SW 1271 (cell line): ENCODE measurements around the gene ZNF718.
"Not testable (repeated sequence)": the region's sequence is repeated elsewhere in the genome, so short reads cannot be mapped to it uniquely, and the experiment has no call there.

Experiments
- DNase-seq, 2 experiments: peaks; one replicate each; lab custom pipeline; 2025; lab: John Stamatoyannopoulos, UW

ZNF718 gene

DNA sequence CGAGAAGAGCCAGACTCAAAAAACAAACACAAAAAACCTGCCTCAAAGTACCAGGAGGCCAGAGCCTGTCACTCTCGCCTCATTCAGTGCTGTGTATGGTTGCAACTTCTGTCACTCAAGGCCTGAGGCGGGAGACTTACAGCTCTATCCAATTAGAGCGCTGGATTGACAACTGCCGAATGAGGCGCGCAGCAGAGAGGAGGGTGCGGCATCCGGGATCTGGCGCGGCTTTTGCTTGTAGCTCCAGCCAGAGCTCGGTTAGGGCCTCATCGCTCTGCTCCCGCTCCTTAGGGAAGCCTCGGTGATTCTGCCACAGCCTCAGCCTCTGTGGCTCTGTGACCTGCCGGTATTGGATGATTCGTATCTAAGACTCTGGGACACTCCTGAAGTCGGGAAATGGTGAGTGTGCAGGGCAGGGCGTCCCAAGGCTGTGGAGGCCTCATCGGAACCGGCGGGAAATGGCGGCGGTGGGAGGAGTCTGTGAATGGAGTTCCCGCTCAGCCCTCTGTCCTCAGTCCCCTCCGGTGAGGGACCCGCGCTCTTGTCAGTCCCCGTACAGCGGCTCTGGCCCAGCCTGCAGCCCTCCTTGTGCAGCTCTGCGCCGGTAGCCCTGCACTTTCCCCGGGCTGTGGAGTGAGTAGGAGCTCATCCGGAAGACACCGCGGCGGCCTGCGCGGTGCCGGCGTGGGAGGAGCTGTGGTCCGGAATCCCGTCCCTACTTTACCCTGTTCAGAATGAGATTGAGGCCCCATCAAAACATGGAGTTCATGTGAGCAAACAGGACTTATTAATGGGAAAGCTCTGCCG lies at the start of gene ZNF718:
Gene ZNF718, plus strand, starts transcription at position 227 of the 807 bp plus-strand sequence. Its CDS starts 170 bp downstream, at position 397.
- peak; percentile 92 to 97 for DNase-seq

DNA sequence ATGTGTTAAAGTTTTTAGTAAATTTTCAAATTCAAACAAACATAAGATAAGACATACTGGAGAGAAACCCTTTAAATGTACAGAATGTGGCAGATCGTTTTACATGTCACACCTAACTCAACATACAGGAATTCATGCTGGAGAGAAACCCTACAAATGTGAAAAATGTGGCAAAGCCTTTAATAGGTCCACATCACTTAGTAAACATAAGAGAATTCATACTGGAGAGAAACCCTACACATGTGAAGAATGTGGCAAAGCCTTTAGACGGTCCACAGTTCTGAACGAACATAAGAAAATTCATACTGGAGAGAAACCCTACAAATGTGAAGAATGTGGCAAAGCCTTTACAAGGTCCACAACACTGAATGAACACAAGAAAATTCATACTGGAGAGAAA lies 38.4 kb upstream of the ZNF718 start:
- DNase-seq = no peak

DNA sequence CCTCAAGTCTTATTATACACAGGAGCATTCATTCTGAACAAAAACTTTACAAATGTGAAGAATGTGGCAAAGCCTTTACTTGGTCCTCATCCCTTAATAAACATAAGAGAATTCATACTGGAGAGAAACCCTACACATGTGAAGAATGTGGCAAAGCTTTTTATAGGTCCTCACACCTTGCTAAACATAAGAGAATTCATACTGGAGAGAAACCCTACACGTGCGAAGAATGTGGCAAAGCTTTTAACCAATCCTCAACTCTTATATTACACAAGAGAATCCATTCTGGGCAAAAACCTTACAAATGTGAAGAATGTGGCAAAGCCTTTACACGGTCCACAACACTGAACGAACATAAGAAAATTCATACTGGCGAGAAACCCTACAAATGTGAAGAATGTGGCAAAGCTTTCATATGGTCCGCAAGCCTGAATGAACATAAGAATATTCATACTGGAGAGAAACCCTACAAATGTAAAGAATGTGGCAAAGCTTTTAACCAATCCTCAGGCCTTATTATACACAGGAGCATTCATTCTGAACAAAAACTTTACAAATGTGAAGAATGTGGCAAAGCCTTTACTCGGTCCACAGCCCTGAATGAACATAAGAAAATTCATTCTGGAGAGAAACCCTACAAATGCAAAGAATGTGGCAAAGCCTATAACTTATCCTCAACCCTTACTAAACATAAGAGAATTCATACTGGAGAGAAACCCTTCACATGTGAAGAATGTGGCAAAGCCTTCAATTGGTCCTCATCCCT lies 37.6 kb upstream of the ZNF718 start:
- DNase-seq = not testable (repeated sequence)

DNA sequence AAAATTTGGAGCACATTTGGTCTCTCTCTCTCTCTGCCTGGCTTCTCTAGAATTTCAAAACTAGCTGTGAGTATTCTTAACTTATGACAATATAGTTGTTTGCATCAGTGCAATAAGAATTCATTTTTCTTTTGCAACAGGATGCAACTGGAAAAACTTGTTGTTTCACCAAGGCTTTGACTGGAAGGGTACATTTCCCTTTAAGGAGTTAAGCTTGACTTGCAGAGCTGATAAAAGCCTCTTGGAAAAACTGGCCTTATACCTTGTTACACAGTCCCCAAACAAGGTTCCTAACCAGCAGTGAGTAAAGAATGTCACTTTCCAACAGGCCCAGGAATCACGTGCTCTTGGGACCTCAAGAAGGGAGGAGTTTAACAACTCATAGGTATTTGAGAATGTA lies 25.9 kb upstream of the ZNF718 start:
- DNase-seq = no peak

DNA sequence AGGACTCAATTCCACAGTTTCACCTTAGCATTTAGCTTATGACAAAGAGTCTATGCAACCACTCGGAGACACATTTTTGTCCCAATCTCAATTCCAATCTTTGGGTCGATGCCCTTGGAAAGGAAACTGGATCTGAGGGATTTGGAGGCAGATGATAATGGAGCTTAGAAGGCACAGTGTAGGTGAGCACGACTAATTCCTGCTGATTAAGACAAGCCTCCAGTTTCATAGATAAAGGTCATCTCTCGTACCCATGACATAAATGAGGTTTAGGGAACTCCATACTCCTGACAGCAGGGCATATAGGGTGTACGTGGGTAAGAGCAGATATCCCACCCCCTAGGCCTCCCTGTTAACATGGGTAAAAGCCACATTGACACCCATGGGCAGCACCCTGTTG lies 24.4 kb upstream of the ZNF718 start:
- DNase-seq = no peak

DNA sequence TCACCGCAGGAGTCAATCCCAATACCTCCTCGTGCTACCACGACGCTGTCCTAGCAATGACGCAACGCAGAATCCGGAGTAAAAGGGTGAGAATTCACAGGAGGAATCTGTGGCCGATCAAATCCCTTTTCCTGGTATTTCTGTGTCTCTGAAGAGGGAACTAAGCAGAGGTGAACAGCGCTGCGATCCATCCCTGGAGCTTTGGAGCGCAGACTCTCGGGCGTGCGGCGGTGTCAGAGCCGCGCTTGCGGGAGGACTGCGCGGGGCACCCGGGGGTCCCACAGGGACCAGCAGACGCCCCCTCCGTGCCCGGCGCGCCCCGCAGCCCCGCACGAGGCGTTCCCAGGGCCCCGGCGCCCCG lies 17.2 kb upstream of the ZNF718 start:
- DNase-seq = no peak

DNA sequence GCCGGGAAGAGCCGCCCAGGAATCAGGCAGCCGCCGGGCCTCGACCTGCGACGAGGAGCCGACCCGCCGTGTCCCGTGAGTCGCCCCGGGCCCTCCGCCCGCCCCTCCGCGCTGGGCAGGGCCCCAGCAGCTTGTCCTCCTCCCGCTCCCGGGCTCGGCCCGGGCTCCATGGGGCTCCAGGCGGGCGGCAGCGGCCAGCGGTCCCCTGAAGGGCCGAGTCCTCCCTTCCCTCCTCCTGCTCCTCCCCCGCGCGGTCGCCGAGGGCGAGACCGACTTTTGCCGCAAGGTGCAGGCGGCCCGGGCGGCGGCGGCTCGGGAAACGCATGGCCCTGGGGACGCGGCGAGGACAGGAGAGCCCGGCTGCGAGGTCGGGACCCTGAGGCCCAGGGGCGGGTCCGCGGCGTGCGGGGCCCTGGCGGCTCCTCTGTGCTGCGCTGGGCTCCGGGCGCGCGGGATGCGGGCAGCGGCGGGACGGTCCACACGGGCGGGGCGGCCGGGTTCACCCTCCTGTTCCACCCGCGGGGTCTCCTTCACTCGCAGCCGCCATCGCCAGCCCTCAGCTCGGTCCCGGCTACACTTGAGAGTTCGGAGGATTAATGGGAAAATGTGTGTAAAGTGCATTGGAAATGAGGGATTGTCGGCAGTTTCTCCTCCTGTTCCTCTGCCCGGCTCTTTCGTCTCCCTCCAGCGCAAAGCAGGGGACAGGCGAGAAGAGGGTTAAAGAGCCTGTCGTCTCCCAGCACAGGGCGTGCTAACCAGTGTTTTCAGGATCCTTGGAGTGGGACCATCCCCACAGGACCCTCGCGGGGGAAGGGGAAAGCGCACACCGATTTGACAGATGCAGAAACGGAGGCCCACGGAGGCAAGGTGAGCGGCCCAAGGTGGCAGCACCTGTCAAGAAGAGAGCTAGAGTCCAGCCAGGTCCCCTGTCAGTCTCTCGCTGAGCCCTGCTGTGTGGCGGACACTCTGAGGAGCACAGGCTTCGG lies 16.6 kb upstream of the ZNF718 start:
- no peak for DNase-seq

DNA sequence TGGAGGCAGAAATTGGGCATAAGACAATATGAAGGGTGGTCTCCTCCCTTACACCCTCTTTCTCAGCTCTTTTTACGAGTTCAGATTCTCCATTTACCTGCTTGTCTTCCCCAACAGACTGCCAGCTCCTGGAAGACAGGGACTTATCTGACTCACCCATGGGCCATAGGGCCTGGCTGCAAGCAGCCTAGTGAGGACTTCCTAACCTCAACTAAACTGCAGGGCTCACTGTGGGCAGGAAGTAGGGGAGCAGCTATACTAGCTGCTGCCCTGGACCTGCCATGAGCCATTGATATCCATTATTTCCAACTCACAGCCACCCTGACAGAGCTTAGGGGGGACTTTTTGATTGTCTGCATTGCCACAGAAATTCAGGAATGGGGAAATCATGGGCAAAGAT lies 11.5 kb upstream of the ZNF718 start:
- no peak for DNase-seq

DNA sequence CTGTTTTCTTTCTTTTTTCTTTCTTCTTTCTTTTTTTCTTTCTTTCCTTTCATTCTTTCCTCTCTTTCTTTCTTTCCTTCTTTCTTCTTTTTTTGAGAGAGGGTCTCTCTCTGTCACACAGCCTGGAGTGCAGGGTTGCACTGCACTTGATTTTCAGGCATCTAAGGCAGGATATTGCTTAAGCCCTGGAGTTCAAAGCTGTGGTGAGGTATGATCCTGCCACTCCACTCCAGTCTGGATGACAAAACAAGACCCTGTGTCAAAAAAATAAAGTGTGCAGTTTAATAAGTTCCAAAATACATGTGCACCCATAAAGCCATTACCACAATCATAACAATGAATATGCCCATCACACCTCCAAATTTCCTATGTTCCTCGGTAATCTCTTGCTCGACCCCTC lies 10.6 kb upstream of the ZNF718 start:
- no peak for DNase-seq

DNA sequence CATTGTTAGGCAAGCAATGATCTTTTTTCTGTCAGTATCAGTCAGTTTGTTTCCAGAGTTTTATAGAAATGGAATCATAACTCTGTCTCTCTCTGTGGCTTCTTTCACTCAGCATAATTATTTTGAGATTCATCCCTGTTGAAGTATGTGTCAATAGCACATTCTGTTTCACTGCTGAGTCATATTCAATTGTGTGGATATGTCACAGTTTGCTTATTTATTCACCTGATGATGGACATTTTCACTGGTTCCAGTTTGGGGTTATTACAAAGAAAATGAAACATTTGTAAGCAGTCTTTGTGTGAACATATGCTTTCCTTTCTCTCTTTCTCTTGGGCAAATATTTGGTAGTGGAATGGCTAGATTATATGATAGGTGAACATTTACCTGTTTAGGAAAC lies 10.2 kb upstream of the ZNF718 start:
- DNase-seq = no peak

DNA sequence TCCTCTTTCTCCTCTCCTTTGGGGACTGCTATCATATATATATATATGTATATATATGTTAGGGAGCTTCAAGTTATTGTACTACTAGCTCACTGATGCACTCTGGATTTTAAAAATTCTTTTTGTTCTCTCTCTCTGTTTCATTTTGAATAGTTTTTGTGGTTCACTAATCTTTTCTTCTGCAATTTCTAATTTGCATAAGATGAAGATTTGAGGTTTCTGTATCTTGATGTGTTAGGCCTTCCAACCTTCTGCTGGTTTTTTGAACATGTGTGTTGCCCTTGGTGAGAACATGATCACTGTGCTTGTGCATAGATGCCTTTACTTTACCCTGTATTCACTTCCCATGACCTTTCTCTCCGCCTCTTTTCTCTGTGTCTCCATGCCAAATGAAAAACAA lies 7.8 kb upstream of the ZNF718 start:
- no peak for DNase-seq

DNA sequence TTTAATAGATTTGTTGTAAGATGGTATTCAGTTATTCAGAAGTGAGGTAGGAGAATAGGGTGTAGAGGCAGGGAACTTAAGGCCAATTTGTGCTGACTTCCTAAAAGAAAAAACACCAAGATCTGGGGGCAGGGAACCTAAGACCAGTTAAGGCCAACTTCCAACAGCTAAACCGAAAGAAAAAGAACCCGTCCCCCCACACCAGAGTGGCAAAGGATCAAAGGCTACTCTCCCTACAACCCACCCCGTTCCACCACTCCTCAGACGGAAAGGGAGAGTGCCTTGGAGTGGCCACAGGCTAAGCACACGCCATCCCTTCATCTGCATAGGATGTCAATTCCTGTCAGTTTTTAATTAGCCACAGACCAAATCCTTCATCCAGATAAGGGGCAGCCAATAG lies 3.7 kb upstream of the ZNF718 start:
- no peak for DNase-seq

DNA sequence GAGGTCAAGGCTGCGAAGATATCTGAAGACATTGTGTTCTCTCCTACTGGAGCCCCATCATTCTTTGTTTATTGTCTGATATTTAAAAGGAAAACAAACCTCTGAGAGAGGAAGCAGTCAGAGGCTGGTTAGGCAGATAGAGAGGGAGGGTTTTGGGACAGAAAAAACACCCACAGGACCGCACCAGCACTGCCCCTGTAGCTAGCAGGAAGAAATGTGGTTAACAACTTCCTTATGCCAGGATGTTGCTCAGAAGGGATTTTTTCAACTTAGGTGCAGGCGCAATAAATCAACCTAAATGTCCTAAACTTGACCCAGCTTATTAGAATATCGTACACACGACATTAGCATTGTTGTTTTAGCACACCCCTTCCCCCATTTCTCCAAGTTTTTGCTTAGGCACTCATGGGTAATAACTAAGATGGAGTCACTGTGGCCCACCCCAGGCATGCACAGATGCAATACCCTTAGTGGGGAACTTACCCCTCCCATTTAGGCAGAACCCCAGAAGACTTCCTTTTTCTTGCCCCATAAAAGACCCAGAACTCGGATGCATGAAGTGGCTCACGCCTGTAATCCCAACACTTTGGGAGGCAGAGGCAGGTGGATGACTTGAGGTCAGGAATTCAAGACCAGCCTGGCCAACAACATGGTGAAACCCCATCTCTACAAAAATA lies 2.8 kb upstream of the ZNF718 start:
- DNase-seq = no peak

DNA sequence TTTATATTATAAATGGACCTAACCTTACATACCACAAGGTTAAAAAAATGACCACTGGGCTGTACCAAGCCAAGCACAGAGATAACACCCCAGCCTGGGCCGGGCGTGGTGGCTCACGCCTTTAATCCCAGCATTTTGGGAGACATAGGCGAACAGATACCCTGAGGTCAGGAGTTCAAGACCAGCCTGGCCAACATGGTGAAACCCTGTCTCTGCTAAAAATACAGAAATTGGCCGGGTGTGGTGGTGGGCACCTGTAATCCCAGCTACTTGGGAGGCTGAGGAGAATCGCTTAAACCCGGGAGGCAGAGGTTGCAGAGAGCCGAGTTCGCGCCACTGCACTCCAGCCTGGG lies 403 bp upstream of the ZNF718 start:
- not testable (repeated sequence) for DNase-seq

DNA sequence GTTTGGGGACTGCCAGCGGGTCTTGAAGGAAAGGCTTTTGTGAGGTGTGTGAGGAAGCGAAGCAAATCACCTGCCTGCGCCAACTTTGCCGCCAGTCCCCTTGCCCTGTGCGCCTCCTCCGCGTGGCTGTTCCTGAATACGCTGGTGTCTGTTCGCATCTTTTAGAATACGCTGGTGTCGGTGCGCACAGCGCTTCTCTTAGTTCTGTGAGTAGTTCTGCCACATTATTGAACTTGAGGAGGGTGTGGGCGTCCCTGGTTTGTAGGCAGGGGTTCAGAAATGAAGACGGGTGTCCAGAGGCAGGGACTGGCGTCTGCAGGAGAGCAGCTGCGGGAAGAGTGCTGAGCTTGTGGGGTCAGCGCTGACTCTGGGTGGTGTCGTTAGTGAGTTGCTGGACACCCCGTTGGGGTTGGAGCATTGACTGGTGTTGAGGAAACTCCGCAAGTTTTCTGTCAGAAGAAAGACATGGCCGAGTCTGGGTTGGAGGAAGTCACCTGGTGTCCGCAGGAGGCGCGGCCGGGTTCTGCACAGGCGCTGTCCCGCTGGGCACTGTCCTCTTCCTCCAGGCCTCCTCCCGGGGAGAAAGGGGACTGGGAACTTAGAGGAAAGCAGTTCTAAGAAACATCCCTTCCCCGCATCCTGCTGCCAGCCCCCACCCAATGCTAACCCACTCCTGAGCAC lies 930 bp downstream of the ZNF718 start:
- DNase-seq = peak in 1 of 2 experiments; percentile 61

DNA sequence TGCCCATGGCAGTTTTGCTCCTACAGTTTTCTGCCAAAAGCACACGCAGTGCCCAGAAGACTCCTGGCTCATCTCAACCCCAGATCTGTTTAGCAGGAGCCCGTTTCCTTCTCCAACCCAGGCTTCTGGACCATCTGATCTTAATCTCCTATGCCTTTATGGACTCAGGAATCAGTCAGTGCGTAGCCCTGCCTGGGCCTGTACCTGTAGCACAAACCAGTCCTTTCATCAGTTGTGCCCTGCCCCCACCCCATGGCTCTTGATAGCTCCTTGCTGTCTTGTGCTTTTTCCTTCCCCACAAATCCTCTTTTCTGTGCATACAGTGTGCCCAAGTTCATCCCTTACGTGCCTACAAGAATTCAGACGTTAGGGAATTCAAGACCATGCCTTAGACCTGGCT lies 1.5 kb downstream of the ZNF718 start:
- no peak for DNase-seq

DNA sequence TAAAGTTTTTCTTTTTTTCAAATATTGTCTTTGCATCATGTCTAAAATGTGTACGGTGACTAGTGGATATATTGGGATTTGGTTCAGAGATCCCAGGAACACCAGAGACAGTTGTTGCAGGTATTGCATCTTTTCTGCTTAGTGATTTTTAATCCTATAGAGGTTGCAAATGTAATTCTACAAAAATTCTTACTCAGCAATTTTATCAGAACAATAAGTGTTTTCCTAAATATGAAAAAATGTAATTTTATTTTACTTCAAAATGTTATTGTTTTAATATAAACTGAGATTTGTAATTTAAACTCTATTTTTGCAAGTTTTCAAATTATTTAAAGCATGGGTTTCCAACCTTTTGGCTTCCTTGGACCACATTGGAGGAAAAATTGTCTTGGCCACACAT lies 8.2 kb downstream of the ZNF718 start:
- no peak for DNase-seq

DNA sequence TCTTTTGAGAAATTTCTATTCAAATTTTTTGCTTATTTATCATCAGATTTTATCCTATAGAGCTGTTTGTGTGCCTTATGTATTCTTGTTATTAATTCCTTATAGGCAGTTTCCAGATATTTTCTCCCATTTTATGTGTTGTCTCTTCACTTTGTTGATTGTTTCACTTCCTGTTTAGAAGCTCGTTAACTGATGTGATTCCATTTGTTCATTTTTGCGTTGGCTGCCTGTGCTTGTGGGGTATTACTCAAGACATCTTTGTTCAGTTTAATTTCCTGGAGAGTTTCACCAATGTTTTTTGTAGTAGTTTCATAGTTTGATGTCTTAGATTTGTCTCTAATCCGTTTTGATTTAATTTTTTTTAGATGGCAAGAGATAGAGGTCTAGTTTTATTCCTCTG lies 14.6 kb downstream of the ZNF718 start:
- no peak for DNase-seq

DNA sequence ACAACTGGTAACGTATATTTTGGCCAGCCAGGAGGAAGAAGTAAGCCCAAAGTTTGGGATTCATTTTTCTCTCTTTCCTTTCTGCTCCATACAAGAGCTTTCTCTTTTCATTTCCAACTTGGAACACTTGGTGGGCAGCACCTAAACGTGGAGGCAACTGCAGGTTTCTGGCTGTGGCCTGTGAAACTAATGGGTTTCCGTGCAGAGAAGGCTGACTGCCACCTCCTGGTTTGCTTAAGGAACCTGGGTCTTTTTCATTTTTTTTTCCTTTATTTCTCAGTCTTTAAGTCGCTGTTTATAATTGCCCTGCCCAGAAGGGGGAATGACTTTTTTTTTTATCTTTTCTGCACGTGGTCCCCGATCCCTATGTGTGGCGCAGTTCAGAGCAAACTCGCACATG lies 15.4 kb downstream of the ZNF718 start:
- DNase-seq = no peak

DNA sequence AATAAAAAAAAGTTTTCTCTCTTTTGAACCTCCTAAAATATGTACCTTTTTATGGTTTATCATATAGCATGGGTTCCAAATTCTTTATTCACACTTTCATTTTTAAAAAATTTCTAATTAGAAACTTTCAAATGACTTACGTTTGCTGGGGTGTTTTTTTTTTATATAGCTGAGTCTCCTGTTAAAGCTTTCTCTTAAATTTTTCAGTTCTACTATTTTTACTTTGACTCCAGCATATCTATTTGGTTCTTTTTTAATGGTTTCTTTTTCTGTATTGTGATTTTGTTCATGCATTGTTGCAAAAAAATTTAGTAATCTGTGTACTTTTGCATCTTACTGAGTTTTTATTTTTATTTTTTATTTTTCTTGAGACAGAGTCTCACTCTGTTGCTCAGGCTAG lies 22.3 kb downstream of the ZNF718 start:
- no peak for DNase-seq

DNA sequence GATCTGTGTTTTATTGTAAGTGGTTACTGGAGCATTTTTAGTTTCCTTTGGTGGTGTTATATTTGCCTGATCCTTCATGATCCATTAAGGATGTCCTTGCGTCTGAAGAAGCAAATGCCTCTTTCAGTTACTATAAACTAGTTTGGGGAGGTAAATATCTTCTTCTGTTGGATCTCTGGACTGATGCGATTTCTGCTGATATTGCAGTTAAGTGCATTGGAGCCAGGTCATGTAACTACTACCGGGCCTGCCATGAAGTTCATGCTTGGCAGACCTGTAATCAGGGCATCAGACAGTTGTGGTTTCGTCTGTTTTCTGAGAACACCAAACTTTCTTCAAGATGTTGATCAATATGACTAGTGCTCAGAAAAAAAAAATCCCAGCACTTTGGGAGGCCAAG lies 22.9 kb downstream of the ZNF718 start:
- no peak for DNase-seq
